GM11168 (cell line): Measurements from ENCODE around the gene TGOLN2.

Experiments used
- in situ Hi-C: fragments of 300-500 bp; cut with MboI; formaldehyde crosslinking; loops from one replicate; pipeline ENCODE4 v1.12.0; 2022; ENCODE audit warnings: low sequenced_read_pairs; ENCODE audit not compliant: unreplicated experiment

TGOLN2 gene

DNA sequence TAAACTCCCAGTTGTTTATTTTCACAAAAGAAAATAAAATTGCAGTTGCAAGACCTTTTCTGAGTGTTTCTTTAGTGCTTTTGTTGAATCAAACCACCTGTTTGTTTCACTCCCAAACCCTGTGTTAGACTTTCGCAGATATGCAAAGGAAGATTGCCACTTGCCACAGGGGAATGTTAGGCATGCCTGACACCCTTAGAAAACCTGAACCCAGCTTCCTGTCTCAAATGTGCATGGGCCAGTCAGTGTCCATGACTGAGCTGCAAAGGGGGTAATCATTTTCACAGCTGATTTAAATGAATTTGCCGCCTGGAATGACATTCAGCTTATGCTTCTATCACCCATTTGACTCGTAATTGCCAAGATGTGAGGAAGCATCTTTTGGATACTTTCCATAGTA lies 17.5 kb downstream of the TGOLN2 start:
- in situ Hi-C loops = no loop called here

DNA sequence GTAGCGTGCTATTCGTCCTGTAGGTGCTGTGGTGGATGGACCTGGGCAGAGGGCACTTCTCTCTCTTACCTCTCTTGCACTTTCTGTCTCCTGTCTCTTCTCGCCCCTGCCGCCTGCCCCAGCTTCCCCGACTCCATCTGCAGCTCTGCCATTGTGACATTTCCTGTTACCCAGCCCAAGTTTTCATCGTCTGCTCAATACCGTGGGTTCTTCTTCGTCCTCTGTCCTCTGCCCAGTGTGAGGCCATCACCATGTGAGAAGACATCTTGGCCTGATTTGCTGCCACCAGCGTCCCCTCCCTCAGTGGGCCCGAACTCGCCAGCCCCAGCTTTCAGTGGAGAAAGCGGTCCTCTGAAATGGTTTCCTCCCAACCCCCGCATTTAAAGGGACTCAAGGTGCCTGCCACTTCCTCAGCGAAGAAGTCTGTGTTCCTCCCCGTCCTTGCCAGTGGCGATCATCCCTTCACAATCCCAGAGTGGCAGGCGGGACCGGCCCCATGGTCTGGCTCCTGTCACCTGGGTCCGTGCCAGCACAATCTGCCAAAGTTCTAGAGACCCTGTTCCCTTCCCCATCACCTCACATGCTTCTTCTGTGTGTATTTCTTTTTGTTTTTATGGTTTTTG lies 18.0 kb downstream of the TGOLN2 start:
- in situ Hi-C loops = no loop called here

DNA sequence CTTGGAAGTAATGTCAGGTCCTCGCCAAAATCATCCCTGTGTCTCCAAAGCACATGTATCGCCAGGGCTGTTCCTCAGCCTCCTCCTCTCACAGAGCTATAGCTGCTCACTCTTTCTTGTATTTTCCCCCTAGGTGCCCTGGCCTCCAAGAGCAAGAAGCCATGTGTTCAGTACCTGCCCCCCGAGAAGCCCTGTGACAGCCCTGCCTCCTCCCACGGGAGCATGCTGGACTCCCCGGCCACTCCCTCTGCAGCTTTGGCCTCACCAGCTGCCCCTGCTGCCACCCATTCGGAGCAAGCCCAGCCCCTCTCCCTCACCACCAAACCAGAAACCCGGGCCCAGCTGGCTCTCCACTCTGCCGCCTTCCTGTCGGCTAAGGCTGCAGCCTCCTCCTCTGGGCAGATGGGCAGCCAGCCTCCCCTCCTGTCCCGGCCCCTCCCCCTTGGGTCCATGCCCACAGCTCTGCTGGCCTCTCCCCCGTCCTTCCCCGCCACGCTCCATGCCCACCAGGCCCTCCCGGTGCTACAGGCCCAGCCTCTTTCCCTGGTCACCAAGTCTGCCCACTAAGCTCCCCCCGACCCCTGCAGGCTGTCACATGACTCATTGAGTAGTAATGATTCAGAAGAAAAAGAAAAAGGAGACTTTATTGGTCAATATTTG lies 18.8 kb downstream of the TGOLN2 start:
- in situ Hi-C loops = no loop called here

DNA sequence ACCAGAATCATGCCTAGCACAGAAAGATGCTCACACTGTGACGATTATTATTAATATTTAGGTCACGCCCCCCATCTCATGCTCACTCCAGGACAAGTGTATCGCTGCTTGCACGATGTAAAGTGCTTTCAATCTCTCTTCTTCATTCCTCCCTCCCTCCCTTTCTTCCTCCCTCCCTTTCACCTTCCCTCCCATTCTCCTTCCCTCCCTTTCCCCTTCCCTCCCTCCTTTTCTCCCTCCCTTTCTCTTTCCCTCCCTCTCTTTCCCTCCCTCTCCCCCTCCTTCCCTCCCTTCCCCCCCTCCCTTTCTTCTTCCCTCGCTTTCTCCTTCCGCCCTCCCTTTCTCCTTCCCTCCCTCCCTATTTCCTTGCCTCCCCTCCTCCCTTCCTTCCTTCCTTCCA lies 19.6 kb downstream of the TGOLN2 start:
- in situ Hi-C loops = no loop called here

DNA sequence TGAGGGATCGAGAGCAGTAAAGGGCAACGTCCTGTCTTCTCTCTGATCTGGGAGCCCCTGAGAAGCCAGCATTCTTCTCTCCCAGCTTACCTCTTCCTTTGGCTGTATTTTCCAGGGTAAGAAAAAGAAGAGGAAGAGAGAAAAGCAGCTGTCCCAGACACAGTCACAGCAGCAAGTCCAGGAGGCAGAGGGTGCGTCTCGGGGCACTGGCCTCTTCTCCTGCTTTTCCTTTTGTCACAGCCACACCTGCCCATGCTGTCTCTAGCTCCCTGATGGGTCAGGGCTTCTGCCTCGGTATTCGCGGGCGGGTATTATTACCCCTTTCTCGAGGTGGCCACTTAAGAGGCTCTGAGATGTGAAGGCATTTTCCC lies 20.3 kb downstream of the TGOLN2 start:
- in situ Hi-C loops = no loop called here

DNA sequence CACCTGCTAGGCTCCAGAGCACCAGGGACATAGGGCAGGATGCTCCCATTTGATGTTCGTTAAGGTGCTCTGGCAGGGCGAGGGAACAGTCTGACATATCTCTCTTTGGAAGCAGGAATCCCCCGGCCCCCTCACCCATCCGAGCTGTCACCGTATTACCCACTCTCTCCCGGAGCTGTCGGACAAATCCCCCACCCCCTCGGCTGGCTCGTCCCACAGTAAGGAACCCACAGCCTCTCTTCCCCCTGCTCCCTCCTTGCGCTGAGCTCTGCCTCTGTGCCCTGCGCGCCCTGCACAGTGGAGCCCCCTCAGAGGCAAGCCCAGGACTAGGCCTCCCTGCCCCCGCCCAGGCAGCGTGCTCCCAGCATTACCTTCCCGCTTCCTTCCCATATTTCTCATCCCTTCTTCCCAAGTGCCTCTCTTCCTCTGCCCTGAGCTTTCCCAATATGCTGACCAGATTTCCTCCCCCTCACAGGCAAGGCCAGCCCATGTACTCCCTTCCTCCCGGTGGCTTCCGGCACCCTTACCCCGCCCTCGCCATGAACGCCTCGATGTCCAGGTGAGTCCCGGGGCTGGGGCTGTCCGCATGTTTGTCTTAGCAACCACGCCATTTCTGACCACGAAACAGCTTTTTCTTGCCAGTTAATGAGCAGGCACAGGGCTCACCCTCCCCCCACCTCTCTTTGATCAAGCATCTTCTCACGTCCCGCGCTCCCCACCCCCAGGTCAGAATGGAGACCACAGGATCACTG lies 23.8 kb downstream of the TGOLN2 start:
- in situ Hi-C loops = no loop called here

DNA sequence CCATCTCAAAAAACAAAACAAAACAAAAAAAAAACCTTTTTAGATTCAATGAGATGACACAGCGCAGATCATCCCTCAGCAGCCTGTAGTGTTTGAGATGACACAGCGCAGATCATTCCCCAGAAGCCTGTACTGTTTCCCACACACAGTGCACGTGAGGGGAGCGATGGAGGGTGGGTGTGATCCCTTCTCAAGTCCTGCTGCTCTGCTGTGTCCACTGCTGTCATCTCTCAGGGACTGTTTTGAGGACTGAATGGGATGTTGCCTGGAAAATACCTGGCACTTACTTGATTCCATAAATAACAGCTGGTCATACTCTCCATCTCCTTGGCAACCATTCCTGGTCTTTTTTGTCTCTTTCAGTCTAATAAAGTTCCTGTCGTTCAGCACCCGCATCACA lies 25.7 kb downstream of the TGOLN2 start:
- in situ Hi-C loops = no loop called here

DNA sequence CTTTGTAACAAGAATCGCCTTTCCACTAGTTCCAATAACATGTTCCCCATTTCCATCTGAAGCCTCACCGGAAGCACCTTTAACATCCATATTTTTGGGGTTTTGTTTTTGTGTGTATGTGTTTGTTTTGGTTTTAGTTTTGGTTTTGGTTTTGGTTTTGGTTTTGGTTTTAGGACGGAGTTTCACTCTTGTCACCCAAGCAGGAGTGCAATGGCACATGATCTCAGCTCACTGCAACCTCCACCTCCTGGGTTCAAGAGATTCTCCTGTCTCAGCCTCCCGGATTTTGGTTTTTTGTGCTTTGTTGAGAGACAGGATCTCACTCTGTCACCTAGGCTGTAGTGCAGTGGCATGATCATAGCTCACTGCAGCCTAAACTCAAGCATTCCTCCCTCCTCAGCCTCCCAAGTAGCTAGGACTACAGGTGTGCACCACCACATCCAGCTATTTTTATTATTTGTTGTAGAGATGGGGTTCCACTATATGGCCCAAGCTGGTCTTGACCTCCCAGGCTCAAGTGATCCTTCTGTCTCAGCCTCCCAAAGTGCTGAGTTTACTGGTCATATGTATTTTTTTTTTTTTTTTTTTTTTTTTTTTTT lies 36.3 kb downstream of the TGOLN2 start:
- in situ Hi-C loops = loop anchor here (10.0 kb wide), 1 partner anchor 227 kb away; no protein-coding TSS in a partner anchor

DNA sequence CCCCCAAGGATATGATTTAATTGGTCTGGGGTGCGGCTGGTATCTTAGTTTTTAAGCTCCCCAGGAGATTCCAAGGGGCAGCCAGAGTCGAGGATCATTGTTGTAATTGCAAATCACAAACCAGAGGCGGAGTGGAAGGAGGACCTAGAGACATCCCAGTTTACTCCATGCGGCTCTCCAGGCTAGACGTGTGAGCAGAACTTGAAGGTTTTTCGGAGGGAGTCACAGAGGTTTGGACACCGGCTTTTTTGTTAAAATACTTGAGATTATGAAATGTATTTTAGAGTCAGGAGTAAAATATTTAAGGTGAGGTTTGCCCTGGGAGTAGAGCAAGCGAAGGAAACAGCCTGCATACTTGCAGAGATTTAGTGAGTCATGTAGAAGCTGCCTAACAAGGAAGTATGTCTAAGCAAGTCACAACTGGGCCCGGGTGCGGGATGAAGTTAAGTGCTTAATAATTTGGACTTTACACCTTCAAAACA lies 39.5 kb downstream of the TGOLN2 start:
- in situ Hi-C loops = no loop called here

DNA sequence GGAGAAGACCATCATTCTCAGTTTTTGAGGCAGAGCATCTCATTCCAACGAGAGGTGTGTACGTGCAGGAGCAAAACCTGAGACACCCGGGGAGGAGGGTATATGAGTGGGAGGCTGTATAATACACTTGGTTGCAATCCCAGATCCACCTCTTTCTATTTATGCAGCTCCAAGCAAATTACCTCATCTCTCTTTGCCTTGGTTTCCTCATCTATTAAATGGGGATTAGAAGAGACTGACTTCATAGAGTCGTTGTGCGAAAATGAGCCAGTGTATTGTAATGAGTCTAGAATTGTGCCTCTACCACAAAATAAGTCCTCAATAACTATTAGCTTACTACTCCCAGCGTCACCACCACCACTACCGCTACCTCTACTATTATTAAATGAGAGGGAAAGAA lies 40.1 kb downstream of the TGOLN2 start:
- in situ Hi-C loops = no loop called here

DNA sequence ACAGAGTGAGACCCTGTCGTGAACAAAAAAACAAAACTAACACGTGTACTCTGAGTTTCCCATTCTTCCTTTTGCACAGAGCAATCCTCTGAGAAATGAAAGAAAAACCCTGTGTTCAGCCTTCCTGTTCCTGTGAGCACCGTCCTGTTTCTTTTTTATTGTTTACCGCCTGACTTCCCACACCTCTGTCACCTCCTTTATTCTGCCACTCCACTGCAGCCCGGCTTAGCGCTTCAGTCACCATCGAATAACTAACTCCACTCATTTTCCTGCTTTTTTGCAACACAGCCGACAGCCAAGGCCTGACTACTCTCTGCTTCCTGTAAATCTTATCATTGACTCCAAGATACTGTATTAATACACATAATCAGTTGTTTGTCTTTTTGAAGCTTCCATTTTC lies 40.9 kb downstream of the TGOLN2 start:
- in situ Hi-C loops = no loop called here

DNA sequence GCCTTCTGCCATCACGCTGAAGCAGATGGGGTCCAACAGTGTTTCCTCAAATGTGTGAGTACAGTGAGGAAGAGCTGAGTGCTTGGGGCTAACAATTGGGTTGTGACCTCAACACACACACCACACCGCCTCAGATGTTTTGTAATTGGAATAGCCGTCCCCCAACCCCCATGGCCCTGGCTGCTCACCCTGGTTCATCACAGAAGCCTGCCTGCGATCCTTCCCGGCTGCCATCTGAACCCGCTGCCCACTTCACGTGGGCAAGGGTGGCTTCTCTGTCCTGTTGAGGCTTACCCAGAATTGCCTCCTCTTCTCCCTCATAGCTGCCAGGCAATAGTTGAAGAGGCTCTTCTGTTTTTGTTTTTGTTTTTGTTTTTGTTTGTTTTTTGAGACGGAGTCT lies 44.1 kb downstream of the TGOLN2 start:
- in situ Hi-C loops = no loop called here

DNA sequence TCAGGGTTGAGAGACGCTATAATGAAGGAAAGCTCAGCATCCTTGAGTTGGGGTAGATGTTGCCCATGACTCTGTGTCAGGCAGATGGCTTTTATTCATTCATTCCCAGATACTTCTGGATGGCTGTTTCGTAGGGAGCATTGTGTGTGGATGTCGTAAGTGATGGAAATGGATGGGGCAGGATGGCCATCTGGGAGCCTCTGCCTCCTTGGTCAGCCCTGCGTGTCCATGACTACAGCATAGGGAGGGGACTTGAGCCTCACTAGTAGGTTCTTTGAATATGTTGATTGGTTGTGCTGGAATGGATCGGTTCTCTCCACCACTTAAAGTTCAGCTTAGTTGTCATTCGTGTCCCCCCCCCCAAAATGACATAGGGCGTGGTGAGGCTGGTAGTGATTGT lies 44.9 kb downstream of the TGOLN2 start:
- in situ Hi-C loops = no loop called here

DNA sequence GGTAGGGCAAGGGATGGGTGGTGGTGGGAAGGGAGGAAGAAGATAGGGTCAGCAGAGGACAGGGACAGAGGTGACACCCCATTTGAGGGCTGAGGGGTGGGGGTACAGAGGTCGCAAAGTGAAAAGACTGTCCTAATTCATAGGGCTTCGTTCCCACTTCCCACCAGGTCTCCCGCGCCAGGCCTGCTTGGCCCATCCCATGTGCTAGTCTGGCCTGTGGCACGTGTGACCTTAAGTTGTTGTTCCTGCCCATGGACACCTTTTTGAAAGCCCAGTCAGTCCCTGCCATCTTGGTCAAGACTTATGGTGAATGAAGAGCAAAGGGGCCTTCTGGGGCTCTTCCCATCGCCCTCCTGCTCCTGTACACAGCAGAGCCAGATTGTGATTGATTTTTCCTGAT lies 46.2 kb downstream of the TGOLN2 start:
- in situ Hi-C loops = no loop called here

DNA sequence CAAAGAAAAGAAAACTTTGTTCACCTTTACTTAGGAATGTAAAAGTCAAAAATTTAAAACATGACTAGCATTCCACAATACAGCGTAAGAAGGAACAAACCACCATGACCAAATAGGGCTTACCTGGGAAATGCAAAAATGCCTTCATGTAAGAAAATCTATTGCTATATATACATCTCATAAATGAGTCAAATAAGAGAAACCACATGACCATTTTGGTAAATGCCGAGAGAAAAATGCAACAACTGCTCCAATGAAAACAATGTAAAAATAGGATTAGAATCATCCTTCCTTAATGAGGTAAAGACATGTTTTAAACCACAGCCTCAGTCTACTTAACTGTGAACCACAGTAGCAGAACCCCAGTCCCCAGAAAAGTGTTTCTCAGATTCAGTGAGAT lies 49.4 kb downstream of the TGOLN2 start:
- in situ Hi-C loops = no loop called here

DNA sequence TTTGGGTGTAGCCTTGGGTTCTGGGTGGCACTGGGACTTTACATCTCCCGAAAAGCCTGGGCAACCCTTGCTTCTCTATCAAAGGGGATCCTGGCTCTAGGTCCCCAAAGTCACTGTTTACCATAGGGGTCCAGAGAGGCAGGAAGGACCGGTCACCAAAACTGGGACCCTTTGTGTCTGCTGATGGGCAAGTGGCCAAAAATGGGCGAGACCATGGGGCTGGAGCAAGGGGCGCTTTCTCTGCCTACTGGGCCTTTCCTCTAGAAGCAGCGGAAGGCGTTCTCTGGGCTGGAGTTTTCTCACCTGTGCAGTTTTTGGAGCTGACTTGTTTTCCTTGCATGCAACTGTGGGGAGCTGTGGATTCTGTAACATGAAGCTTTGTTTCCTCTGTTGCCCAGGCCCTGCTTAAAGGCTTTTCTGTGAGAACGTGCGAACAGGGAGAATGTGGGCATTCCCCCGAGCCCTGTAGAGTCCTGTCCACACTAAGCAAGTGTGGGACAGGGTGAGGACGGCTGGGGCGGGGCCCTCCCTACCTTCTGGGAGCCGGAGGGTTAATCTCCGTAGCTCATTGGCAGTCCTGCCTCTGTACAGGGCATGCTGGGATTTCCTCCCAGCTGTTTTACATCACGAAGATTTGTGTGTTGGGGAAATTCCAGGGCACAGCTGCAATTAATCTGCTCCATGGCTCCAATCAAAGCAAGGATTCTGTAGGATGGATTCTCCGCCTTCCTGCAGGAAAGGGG lies 50.2 kb downstream of the TGOLN2 start:
- in situ Hi-C loops = no loop called here

DNA sequence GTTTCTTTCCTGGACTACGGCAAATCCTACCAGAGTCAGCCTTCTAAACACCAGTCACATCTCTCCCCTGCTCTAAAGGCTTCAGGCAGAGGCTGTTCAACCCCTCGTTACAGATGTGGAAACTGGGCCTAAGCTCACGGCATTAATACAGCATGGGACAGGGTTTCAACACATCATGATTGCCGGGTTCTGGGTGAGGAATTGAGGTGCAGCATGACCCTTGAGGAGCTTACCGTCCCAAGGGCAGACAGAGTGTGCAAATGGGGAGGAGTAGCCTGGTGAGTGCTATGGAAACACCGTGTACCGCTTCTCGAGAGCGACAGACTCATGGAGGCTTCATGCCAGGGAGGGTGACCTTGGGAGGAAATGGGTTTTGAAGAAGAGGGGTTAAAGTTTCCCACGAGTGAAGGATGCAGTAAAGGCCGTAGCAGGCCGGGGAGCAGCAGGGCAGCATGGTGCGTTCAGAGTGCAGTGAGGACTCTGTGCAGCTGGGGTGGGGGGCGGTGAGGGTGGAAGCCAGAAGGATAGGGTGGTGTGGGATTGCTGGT lies 51.1 kb downstream of the TGOLN2 start:
- in situ Hi-C loops = no loop called here

DNA sequence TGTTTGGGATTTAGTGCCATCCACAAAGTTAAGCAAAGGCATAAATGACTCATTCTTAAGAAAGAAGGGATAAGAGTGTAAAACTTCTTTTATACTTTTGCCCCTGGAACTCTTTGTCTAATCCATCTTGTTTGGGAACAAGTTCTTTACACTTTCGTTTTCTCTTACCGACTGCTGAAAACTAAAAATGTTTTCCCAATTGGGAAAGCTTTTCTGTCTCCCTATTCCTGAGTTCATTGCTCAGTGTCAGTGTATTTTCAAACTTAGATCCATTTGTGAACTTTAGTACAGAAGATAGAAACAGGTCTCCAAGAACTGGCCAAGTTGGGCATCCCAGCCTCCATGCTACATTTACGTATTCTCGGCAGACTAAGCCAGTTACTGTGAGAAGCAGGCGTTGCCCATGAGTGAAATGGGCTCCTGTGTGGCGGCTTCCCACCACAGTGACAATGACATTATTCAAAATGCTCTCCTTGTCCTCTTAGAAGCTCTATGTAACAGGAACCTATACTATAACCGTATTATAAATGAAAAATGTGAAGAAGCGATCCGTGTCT lies 51.7 kb downstream of the TGOLN2 start:
- in situ Hi-C loops = no loop called here

DNA sequence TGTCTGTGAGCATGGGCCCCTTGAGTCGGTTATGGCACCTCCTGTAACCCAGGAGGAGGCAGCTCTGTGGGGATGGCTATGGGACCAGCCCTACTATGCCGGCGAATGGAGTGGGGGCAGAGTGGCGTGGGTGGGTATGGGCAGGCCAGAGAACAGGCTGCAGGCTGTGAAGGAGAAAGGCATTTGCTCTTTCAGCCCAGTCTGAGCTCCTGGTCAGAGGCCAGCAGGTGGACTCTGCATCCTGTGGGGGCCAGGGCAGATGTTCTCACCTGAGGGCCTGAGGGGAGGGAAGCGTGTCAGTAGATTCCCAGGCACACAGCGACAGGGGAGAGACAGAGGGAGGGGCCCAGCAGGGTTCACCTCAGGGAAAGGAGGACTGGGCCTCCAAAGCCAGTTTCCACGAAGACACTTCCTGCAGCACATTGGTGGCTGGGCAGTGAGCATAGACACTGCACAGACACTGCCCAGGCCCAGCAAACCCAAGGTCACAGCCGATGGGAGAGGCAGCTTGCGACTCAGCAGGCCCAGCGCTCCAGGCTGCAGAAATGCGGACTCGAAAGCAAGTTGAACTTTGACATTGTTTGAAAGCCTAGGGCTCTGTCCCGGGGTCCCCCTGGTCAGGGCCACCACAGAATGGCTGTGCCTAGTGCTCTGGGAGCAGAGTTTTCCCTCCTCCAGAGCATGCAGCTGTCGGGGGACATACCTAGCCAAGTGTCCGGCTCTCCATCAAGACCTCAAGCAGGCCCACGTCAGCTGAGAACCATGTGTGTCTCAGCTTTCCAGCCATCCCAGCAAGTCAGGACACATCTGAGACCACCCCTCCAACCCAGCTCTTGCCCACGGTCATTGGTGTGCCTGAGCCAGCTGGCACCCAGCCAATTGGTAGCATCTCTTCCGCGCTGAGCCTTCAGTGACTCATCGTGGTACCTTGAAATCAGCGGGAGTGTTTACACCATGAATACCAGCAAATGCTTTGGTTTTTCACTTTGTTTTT lies 53.8 kb downstream of the TGOLN2 start:
- in situ Hi-C loops = no loop called here
